Body of pancreas (tissue), 4 donors: ENCODE data around the gene PAN3.

ENCODE experiments used
- CTCF ChIP-seq, 7 experiments: fragments of 450-650 bp in 4 of 7; fragments of 200-600 bp in 3 of 7; sonication (generic) in 3 of 7; IDR thresholded peaks; one replicate each; pipeline ENCODE4 v1.5.1; 2016 to 2019; ENCODE audit warnings: antibody characterized with exemption in 7 of 7
- POLR2A ChIP-seq, 3 donors: fragments of 450-650 bp; IDR thresholded peaks; one replicate each; pipeline ENCODE4 v1.6.1; 2016; ENCODE audit warnings: antibody characterized with exemption in 3 of 3, mild to moderate bottlenecking in 2 of 3

- TF ChIP-seq POLR2A (IDR thresholded peaks at IDR 0.05) = no peak
- TF ChIP-seq CTCF (IDR thresholded peaks at IDR 0.05) = no peak
These were observed 65.7 kb downstream of the PAN3 start for GRCh38 chr13:28204043-28204442.
